ENCODE results near the gene SNORC. TPM values are rescaled to one million over a fixed set of nuclear protein-coding genes. Genes with fewer than 3 reads are reported as not detected.

SNORC gene
- total RNA-seq, 1 experiment from 2014 or later, result 7.8 TPM

GRCh38 chr2:232888839-232889529 lies 18.9 kb downstream of the SNORC start:
- Mint-ChIP-seq H3K36me3 (ENCODE audit: insufficient read depth, unreplicated experiment) (peaks cover 6% of the 10 kb centered on the region), H3K9me3 (ENCODE audit: unreplicated experiment) (no peaks in the 10 kb centered on the region), H3K4me1 (ENCODE audit: insufficient read depth, unreplicated experiment) (peaks cover 20% of the 10 kb centered on the region), H3K27ac (ENCODE audit: low read depth, unreplicated experiment) (no peak overlapping the region), H3K4me3 (ENCODE audit: unreplicated experiment) (no peak overlapping the region), H3K27me3 (ENCODE audit: insufficient read depth, unreplicated experiment) (no peaks in the 10 kb centered on the region)
- ChIA-PET CTCF (no interaction called here), POLR2A (interaction anchor here (0.6 kb wide), 1 partner anchor 79 kb away, joined by 3 read pairs; no protein-coding TSS in a partner anchor)
- TF ChIP-seq CTCF (IDR thresholded peaks at IDR 0.05; ENCODE audit: unreplicated experiment), result no peak
- DNase-seq (ENCODE audit: unreplicated experiment), result no peak
- intact Hi-C loops (cut with micrococcal nuclease), result no loop called here
- no TSS peak for BruUV-seq (replicated peaks)

GRCh38 chr2:232889876-232890401 lies 19.9 kb downstream of the SNORC start:
- ChIA-PET POLR2A (no interaction called here), CTCF (interaction anchor here (0.6 kb wide), 1 partner anchor 361 kb away, joined by 3 read pairs; no protein-coding TSS in a partner anchor)
- Mint-ChIP-seq H3K4me3 (ENCODE audit: unreplicated experiment) (no peak overlapping the region), H3K36me3 (ENCODE audit: insufficient read depth, unreplicated experiment) (peaks cover 3% of the 10 kb centered on the region), H3K9me3 (ENCODE audit: unreplicated experiment) (no peaks in the 10 kb centered on the region), H3K27me3 (ENCODE audit: insufficient read depth, unreplicated experiment) (no peaks in the 10 kb centered on the region), H3K4me1 (ENCODE audit: insufficient read depth, unreplicated experiment) (peaks cover 20% of the 10 kb centered on the region), H3K27ac (ENCODE audit: low read depth, unreplicated experiment) (no peak overlapping the region)
- intact Hi-C loops (cut with micrococcal nuclease), result no loop called here
- DNase-seq (ENCODE audit: unreplicated experiment), result no peak
- no TSS peak for BruUV-seq (replicated peaks)
- no peak for TF ChIP-seq CTCF (IDR thresholded peaks at IDR 0.05; ENCODE audit: unreplicated experiment)

- Mint-ChIP-seq H3K4me1 (ENCODE audit: insufficient read depth, unreplicated experiment) (peaks cover 20% of the 10 kb centered on the region), H3K27ac (ENCODE audit: low read depth, unreplicated experiment) (no peak overlapping the region), H3K4me3 (ENCODE audit: unreplicated experiment) (peak overlapping the region; percentile 63), H3K36me3 (ENCODE audit: insufficient read depth, unreplicated experiment) (peaks cover 5% of the 10 kb centered on the region), H3K9me3 (ENCODE audit: unreplicated experiment) (no peaks in the 10 kb centered on the region), H3K27me3 (ENCODE audit: insufficient read depth, unreplicated experiment) (no peaks in the 10 kb centered on the region)
- CTCF ChIA-PET, result interaction anchor here (0.6 kb wide), 1 partner anchor 360 kb away, joined by 3 read pairs; no protein-coding TSS in a partner anchor
- TF ChIP-seq CTCF (IDR thresholded peaks at IDR 0.05; ENCODE audit: unreplicated experiment), result no peak
- intact Hi-C loops (cut with micrococcal nuclease), result no loop called here
- POLR2A ChIA-PET, result no interaction called here
- no TSS peak for BruUV-seq (replicated peaks)
- no peak for DNase-seq (ENCODE audit: unreplicated experiment)
Observed at GRCh38 chr2:232890536-232890895, 20.5 kb downstream of the SNORC start.

- no peak for TF ChIP-seq CTCF (IDR thresholded peaks at IDR 0.05; ENCODE audit: unreplicated experiment)
- DNase-seq (ENCODE audit: unreplicated experiment), result peak; percentile 80
- CTCF ChIA-PET, result interaction anchor here (0.5 to 0.6 kb wide), 2 partner anchors 159 to 275 kb away, joined by 3 read pairs; no protein-coding TSS in a partner anchor
- intact Hi-C loops (cut with micrococcal nuclease), result no loop called here
- Mint-ChIP-seq H3K36me3 (ENCODE audit: insufficient read depth, unreplicated experiment) (peaks cover 5% of the 10 kb centered on the region), H3K4me3 (ENCODE audit: unreplicated experiment) (peak overlapping the region; percentile 63), H3K4me1 (ENCODE audit: insufficient read depth, unreplicated experiment) (peaks cover 20% of the 10 kb centered on the region), H3K27ac (ENCODE audit: low read depth, unreplicated experiment) (no peak overlapping the region), H3K27me3 (ENCODE audit: insufficient read depth, unreplicated experiment) (no peaks in the 10 kb centered on the region), H3K9me3 (ENCODE audit: unreplicated experiment) (no peaks in the 10 kb centered on the region)
- POLR2A ChIA-PET, result no interaction called here
- no TSS peak for BruUV-seq (replicated peaks)
Observed at GRCh38 chr2:232890896-232891601, 21.0 kb downstream of the SNORC start.

Measured in MCF 10A (cell line).